H1 (cell line): ENCODE measurements around the gene CD81. TPM values are rescaled to one million over a fixed set of nuclear protein-coding genes. Genes with fewer than 3 reads are reported as not detected.
A peak's percentile ranks its signal among the peaks of the same experiment; 100 is the strongest.

ENCODE experiments used
- ATF3 ChIP-seq: IDR thresholded peaks from 2 replicates; pipeline ENCODE4 v1.6.1; 2011; ENCODE audit warnings: low read depth, mild to moderate bottlenecking, low read length; ENCODE audit not compliant: insufficient read depth
- CHD1 ChIP-seq: IDR thresholded peaks from 2 replicates; pipeline ENCODE4 v1.6.1; 2012; ENCODE audit warnings: low read depth, low read length, improper control_type of control experiment
- CHD7 ChIP-seq: fragments of 300-600 bp; sonication (generic); IDR thresholded peaks from 2 replicates; pipeline ENCODE4 v1.7.1; 2012; ENCODE audit warnings: low read length, moderate library complexity, mild to moderate bottlenecking, inconsistent platforms; ENCODE audit not compliant: insufficient replicate concordance
- CTBP2 ChIP-seq: IDR thresholded peaks from 2 replicates; pipeline ENCODE4 v1.7.0; 2011; ENCODE audit warnings: borderline replicate concordance, mild to moderate bottlenecking, moderate library complexity, mixed read lengths, low read length; ENCODE audit not compliant: insufficient read depth, insufficient read length
- KDM5A ChIP-seq: fragments of 200-600 bp; IDR thresholded peaks from 2 replicates; pipeline ENCODE4 v1.7.1; 2012; ENCODE audit warnings: mild to moderate bottlenecking, low read length, inconsistent platforms, mixed read lengths
- POLR2AphosphoS5 ChIP-seq: IDR thresholded peaks from 2 replicates; pipeline ENCODE4 v1.6.1; 2011; ENCODE audit warnings: low read depth, low read length
- POU5F1 ChIP-seq: IDR thresholded peaks from 2 replicates; pipeline ENCODE4 v1.6.1; 2011; ENCODE audit warnings: low read depth, mild to moderate bottlenecking, low read length, moderate library complexity
- RBBP5 ChIP-seq: IDR thresholded peaks from 2 replicates; pipeline ENCODE4 v1.7.1; 2012; ENCODE audit warnings: low read depth, mild to moderate bottlenecking, inconsistent platforms, low read length, moderate library complexity, borderline replicate concordance
- SP4 ChIP-seq: IDR thresholded peaks from 2 replicates; pipeline ENCODE4 v1.6.1; 2012; ENCODE audit warnings: low read length, inconsistent platforms
- YY1 ChIP-seq: IDR thresholded peaks from 2 replicates; pipeline ENCODE4 v1.6.1; 2011; ENCODE audit warnings: low read depth, mild to moderate bottlenecking, low read length
- polyA plus RNA-seq, 7 experiments: library from polyadenylated mRNA; depleted of rRNA in 3 of 7; stranded (reverse) in 5 of 7; unstranded in 2 of 7; fragments of >200 nt in 5 of 7; fragments of 200-250 nt in 2 of 7; gene quantifications; 1 replicate in 5 of 7; 2 replicates in 1 of 7; 4 replicates in 1 of 7; pipeline versions ENCODE4 v1.2.1 to v1.2.3, GENCODE V29; 2011 to 2013; ENCODE audit warnings: missing spikeins in 2 of 7, mixed read lengths in 2 of 7
- total RNA-seq: library from RNA; stranded (reverse); fragmentation: NEBNext Ultra II Directional; extraction: Animal tissue kit (Norgen Biotek cat#: 25700); gene quantifications from 2 replicates; pipeline ENCODE4 v1.2.1, GENCODE V29; 2021

The CD81 gene
- total and polyA plus RNA-seq, 2 of the 8 experiments (the other 6 are each of a cell fraction or from before 2014, with no cell fraction given) = 238 to 309 TPM

GRCh38 chr11:2400069-2400761 is 23.1 kb downstream of the CD81 start, which contains the start of gene TSSC4 (continued):
- TF ChIP-seq CHD7 = no peak
- no peak for TF ChIP-seq RBBP5
- TF ChIP-seq YY1 = peak; percentile 91
- TF ChIP-seq CHD1 = no peak
- TF ChIP-seq KDM5A = no peak
- TF ChIP-seq ATF3 = 0 out of 2 replicates have a peak, but pooled peaks have one; percentile 48
- no peak for TF ChIP-seq CTBP2
- TF ChIP-seq POU5F1 = no peak
- peak; percentile 64; the same call in 1 of the 2 replicates for TF ChIP-seq POLR2AphosphoS5
- TF ChIP-seq SP4 = 0 out of 2 replicates have a peak, but pooled peaks have one; percentile 85
